GM12872 (cell line): ENCODE results near the gene ARHGEF4.

ENCODE experiments used
- TF ChIP-seq, protein P1 (sequence below): IDR thresholded peaks from 3 replicates; pipeline ENCODE4 v1.5.1; 2011; ENCODE audit warnings: low read depth, mild to moderate bottlenecking, low read length, moderate library complexity; ENCODE audit not compliant: insufficient read depth

The ARHGEF4 gene

GRCh38 chr2:130985206-130985780 is 148.6 kb downstream of the ARHGEF4 start:
- TF ChIP-seq, protein P1, sequence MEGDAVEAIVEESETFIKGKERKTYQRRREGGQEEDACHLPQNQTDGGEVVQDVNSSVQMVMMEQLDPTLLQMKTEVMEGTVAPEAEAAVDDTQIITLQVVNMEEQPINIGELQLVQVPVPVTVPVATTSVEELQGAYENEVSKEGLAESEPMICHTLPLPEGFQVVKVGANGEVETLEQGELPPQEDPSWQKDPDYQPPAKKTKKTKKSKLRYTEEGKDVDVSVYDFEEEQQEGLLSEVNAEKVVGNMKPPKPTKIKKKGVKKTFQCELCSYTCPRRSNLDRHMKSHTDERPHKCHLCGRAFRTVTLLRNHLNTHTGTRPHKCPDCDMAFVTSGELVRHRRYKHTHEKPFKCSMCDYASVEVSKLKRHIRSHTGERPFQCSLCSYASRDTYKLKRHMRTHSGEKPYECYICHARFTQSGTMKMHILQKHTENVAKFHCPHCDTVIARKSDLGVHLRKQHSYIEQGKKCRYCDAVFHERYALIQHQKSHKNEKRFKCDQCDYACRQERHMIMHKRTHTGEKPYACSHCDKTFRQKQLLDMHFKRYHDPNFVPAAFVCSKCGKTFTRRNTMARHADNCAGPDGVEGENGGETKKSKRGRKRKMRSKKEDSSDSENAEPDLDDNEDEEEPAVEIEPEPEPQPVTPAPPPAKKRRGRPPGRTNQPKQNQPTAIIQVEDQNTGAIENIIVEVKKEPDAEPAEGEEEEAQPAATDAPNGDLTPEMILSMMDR = no peak

GRCh38 chr2:130985831-130986649 is 149.3 kb downstream of the ARHGEF4 start:
- TF ChIP-seq, protein P1 = no peak

DNA sequence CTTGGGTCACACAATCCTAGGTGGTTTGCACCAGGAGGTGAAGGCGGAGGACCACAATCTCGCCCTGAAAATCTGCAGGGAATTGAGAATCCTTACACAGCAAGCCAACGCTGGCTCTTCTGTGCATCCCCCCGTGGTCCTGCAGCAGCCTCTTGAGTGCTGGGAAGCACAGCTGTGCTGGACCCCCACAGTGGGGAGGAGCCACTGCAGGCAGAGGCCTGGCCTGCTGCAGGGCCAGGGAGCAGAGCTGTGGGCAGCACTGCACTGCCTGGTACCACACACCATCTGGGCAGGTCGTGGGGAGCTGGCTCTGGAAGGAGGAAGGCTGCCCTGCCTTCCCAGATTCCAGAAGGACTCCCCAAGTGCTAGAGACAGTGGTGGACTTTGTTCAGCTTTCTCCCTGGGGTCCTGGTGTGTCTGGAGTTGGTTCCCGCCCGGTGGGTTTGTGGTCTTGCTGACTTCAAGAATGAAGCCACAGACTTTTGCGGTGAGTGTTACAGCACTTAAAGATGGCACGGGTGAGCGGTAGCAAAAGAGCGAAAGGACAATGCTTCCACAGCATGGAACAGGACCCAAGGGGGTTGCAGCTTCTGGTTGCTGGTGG is 150.3 kb downstream of the ARHGEF4 start:
- TF ChIP-seq, protein P1 = no peak

GRCh38 chr2:130987519-130988425 is 151.1 kb downstream of the ARHGEF4 start:
- TF ChIP-seq, protein P1 = no peak

- TF ChIP-seq, protein P1 = no peak
These were observed 160.0 kb downstream of the ARHGEF4 start for GRCh38 chr2:130996691-130997090.

DNA sequence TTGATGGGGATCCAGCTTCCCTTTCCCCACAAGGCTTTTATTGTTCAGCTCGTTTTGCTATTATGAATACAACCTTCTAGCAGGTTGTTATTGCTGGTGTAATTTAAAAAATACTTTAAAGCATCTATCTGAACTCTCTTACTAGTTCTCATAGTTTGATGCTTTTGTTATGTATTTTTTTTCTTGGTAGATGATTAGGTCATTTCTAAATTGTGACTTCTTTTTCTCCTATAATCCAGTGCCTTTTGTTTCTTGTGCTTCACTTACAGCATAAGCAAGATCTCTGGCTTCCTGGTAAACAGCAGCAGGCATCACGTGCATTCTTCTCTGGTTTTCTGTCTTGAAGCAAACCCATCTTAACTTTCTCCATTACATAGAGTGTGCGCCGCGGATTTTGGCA is 160.5 kb downstream of the ARHGEF4 start:
- TF ChIP-seq, protein P1 = no peak
